Mononuclear cell (primary cell): ENCODE results near the gene MS4A10. TPM values are rescaled to one million over a fixed set of nuclear protein-coding genes. Genes with fewer than 3 reads are reported as not detected.

ENCODE experiments used
- total RNA-seq: library from RNA; depleted of rRNA; stranded (reverse); fragments of >200 nt; gene quantifications from one replicate; pipeline ENCODE4 v1.2.3, GENCODE V29; 2012

MS4A10 gene
- total RNA-seq, 1 donor, result not detected

Other genes starting within 250 kb of the MS4A10 start
- gene MS4A8, start 85.7 kb upstream of the MS4A10 start, total RNA-seq, result not detected
- gene MS4A18, start 60.6 kb upstream of the MS4A10 start, total RNA-seq, result not detected
- gene MS4A15, start 28.5 kb upstream of the MS4A10 start, total RNA-seq, result not detected
- gene CCDC86, start 56.8 kb downstream of the MS4A10 start, total RNA-seq, result 3.8 TPM
- 0.52 TPM for gene PTGDR2, start 70.6 kb downstream of the MS4A10 start, total RNA-seq
- not detected for gene ZP1, start 82.2 kb downstream of the MS4A10 start, total RNA-seq
- gene PRPF19, start 121.3 kb downstream of the MS4A10 start, total RNA-seq, result 32.0 TPM
- 24.0 TPM for gene TMEM109, start 128.8 kb downstream of the MS4A10 start, total RNA-seq
- gene TMEM132A, start 139.1 kb downstream of the MS4A10 start, total RNA-seq, result 0.42 TPM
- 77.6 TPM for gene SLC15A3, start 166.8 kb downstream of the MS4A10 start, total RNA-seq
- 176 TPM for gene CD6, start 186.3 kb downstream of the MS4A10 start, total RNA-seq